MCF 10A (cell line): ENCODE data around the gene PELI1. TPM values are rescaled to one million over a fixed set of nuclear protein-coding genes. Genes with fewer than 3 reads are reported as not detected.

ENCODE experiments used
- BruUV-seq: library from RNA; stranded (reverse); fragments of 400-500 nt; replicated peaks from 2 replicates; lab custom pipeline; 2021; lab: Mats Ljungman, UMichigan
- CTCF ChIA-PET: fragments of 300-600 bp; sonication (Branson Sonifier 250); formaldehyde crosslinking; extraction: SDS; loops from one replicate; lab custom pipeline; 2021; ENCODE audit warnings: antibody characterized with exemption, inconsistent platforms; lab: Yijun Ruan, JAX
- POLR2A ChIA-PET: fragments of 300-600, 350-650 bp; sonication (Branson Sonifier 250); formaldehyde crosslinking; extraction: SDS; loops from one replicate; lab custom pipeline; 2020; ENCODE audit warnings: antibody characterized with exemption, inconsistent platforms; lab: Yijun Ruan, JAX
- DNase-seq: peaks from one replicate; pipeline ENCODE4 v3.0.0-alpha.2; 2018; ENCODE audit not compliant: unreplicated experiment
- H3K27ac Mint-ChIP-seq: one replicate; pipeline ENCODE4 v1.8.0; 2022; ENCODE audit warnings: mild to moderate bottlenecking, low read depth, mixed read lengths; ENCODE audit not compliant: unreplicated experiment
- H3K27me3 Mint-ChIP-seq: one replicate; pipeline ENCODE4 v1.8.0; 2022; ENCODE audit warnings: mixed read lengths; ENCODE audit not compliant: insufficient read depth, unreplicated experiment
- H3K36me3 Mint-ChIP-seq: one replicate; pipeline ENCODE4 v1.8.0; 2022; ENCODE audit warnings: mild to moderate bottlenecking, moderate library complexity, mixed read lengths; ENCODE audit not compliant: insufficient read depth, unreplicated experiment
- H3K4me1 Mint-ChIP-seq: one replicate; pipeline ENCODE4 v1.8.0; 2022; ENCODE audit warnings: mixed read lengths; ENCODE audit not compliant: insufficient read depth, unreplicated experiment
- H3K4me3 Mint-ChIP-seq: one replicate; pipeline ENCODE4 v1.8.0; 2022; ENCODE audit warnings: mild to moderate bottlenecking, moderate library complexity, mixed read lengths; ENCODE audit not compliant: unreplicated experiment
- H3K9me3 Mint-ChIP-seq: one replicate; pipeline ENCODE4 v1.8.0; 2022; ENCODE audit warnings: mixed read lengths; ENCODE audit not compliant: unreplicated experiment
- intact Hi-C: fragments of 100-400 bp; cut with micrococcal nuclease; formaldehyde crosslinking; loops from 2 replicates; pipeline ENCODE4 v1.14.1; 2022
- total RNA-seq: library from RNA; stranded (reverse); gene quantifications from 2 replicates; pipeline ENCODE4 v1.2.3, GENCODE V29; 2022
- TF ChIP-seq, protein P1 (sequence below): fragments of 200-600 bp; IDR thresholded peaks from one replicate; pipeline ENCODE4 v1.8.0; 2022; ENCODE audit warnings: antibody characterized with exemption, mild to moderate bottlenecking; ENCODE audit not compliant: unreplicated experiment

Gene PELI1
- total RNA-seq, 1 experiment from 2014 or later, result 16.3 TPM

DNA sequence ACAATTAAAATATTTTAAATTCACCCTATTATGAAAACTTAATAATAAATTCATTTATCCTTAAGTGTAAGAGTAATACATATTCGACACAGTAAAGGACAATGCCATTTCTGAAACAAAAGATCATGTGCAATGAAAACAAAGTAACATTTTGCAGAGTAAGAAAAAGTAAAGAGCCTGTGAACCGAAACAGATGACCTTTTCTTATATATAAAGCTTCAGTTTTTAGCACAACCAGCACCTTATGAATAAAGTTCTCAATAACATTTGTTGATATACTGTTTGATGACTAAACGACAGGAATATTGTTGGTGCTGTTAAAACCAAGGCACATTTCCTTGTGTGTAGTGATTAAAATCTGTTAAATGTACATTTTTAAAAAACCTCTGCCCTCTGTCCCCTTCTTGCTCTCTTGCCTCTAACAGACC, 1.5 kb downstream of the PELI1 start:
- no TSS peak for BruUV-seq
- peak overlapping the region; percentile 88 for H3K4me3 Mint-ChIP-seq
- H3K27ac Mint-ChIP-seq, result peak overlapping the region; percentile 95
- peaks cover 18% of the 10 kb centered on the region for H3K4me1 Mint-ChIP-seq
- intact Hi-C loops, result loop anchor here (2.0 to 5.0 kb wide), 4 partner anchors 70 to 382 kb away; partner anchors contain the start of gene AFTPH
- H3K9me3 Mint-ChIP-seq, result no peaks in the 10 kb centered on the region
- H3K36me3 Mint-ChIP-seq, result no peaks in the 10 kb centered on the region
- ChIA-PET CTCF (interaction anchor here (0.5 to 1.4 kb wide), 5 partner anchors 11 to 169 kb away, joined by 3 to 7 read pairs (median 4); no protein-coding TSS in a partner anchor), POLR2A (interaction anchor here (0.7 to 3.2 kb wide), 35 partner anchors 9 to 717 kb away, joined by 3 to 43 read pairs (median 4); partner anchors contain the start of genes AFTPH, MDH1, SERTAD2 and VPS54)
- TF ChIP-seq, protein P1, sequence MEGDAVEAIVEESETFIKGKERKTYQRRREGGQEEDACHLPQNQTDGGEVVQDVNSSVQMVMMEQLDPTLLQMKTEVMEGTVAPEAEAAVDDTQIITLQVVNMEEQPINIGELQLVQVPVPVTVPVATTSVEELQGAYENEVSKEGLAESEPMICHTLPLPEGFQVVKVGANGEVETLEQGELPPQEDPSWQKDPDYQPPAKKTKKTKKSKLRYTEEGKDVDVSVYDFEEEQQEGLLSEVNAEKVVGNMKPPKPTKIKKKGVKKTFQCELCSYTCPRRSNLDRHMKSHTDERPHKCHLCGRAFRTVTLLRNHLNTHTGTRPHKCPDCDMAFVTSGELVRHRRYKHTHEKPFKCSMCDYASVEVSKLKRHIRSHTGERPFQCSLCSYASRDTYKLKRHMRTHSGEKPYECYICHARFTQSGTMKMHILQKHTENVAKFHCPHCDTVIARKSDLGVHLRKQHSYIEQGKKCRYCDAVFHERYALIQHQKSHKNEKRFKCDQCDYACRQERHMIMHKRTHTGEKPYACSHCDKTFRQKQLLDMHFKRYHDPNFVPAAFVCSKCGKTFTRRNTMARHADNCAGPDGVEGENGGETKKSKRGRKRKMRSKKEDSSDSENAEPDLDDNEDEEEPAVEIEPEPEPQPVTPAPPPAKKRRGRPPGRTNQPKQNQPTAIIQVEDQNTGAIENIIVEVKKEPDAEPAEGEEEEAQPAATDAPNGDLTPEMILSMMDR, result no peak
- H3K27me3 Mint-ChIP-seq, result no peaks in the 10 kb centered on the region
- no peak for DNase-seq

DNA sequence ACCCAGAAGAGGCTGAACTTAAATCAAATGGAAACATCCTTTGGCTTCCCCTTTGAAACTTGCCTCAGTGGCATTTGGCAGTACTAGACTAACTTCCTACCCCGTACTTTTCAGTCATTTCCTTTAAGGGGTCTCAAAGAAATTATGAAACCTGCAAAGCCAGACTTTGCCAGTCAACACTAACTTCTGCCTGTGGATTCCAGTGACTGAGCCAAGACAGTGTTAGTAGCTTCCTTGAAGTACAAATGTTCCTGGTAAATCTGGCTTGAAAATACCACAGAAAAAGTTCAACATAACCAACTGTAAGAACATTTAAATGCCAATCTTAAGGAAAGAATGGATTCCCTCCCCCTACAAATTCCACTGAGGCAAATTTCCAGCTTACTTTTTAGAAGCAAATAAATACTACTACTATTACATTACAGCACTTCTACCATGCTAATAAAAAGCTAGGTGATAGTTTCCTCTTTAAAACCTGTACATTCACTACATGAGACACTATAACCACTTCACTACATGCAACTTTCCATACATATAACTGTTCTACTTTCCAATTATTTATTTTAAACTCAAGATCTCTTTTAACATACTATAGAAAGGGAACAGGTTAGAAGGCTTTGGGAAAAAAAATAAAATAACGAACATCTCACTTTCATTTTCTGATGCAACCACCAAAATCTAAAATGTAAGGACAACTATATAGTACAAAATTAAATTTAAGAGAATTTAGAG, 2.4 kb downstream of the PELI1 start:
- Mint-ChIP-seq H3K9me3 (no peaks in the 10 kb centered on the region), H3K4me1 (peaks cover 23% of the 10 kb centered on the region), H3K27me3 (no peaks in the 10 kb centered on the region), H3K27ac (peak overlapping the region; percentile 95), H3K36me3 (no peaks in the 10 kb centered on the region), H3K4me3 (peak overlapping the region; percentile 88)
- ChIA-PET CTCF (interaction anchor here (0.7 to 1.4 kb wide), 5 partner anchors 10 to 1221 kb away, joined by 3 to 5 read pairs (median 4); no protein-coding TSS in a partner anchor), POLR2A (interaction anchor here (0.5 to 3.2 kb wide), 36 partner anchors 8 to 1065 kb away, joined by 3 to 43 read pairs (median 4); partner anchors contain the start of genes AFTPH, SERTAD2 and VPS54)
- TF ChIP-seq, protein P1, result no peak
- intact Hi-C loops, result loop anchor here (2.0 to 5.0 kb wide), 4 partner anchors 70 to 383 kb away; partner anchors contain the start of gene AFTPH
- peak; percentile 26 for DNase-seq
- BruUV-seq, result no TSS peak

- H3K4me3 Mint-ChIP-seq, result peak overlapping the region; percentile 88
- no peaks in the 10 kb centered on the region for H3K27me3 Mint-ChIP-seq
- H3K9me3 Mint-ChIP-seq, result no peaks in the 10 kb centered on the region
- ChIA-PET CTCF (interaction anchor here (0.6 to 1.4 kb wide), 3 partner anchors 171 to 1220 kb away, joined by 3 to 5 read pairs (median 3); no protein-coding TSS in a partner anchor), POLR2A (interaction anchor here (0.6 to 3.2 kb wide), 18 partner anchors 7 to 1066 kb away, joined by 3 to 43 read pairs (median 6); partner anchors contain the start of gene AFTPH)
- peaks cover 28% of the 10 kb centered on the region for H3K4me1 Mint-ChIP-seq
- BruUV-seq, result no TSS peak
- TF ChIP-seq, protein P1, result no peak
- intact Hi-C loops, result loop anchor here (5.0 kb wide), 3 partner anchors 72 to 152 kb away; no protein-coding TSS in a partner anchor
- no peaks in the 10 kb centered on the region for H3K36me3 Mint-ChIP-seq
- H3K27ac Mint-ChIP-seq, result peak overlapping the region; percentile 95
- no peak for DNase-seq
Observed at GRCh38 chr2:64140665-64141200, 3.5 kb downstream of the PELI1 start.
